Upper lobe of left lung (tissue), 6 donors: ENCODE data around the gene SIX5. TPM values are rescaled to one million over a fixed set of nuclear protein-coding genes. Genes with fewer than 3 reads are reported as not detected.

ENCODE experiments used
- ATAC-seq, 2 donors: fragments of 200-7000 bp; cut with Tn5 transposase; one replicate each; pipeline ENCODE4 v1.9.1; 2022; ENCODE audit warnings: mild to moderate bottlenecking in 2 of 2, moderate library complexity in 2 of 2; ENCODE audit not compliant: low FRiP score in 2 of 2
- DNase-seq, 2 donors: peaks; one replicate each; pipeline ENCODE4 v3.0.0-alpha.2; 2019 to 2020
- H3K27ac ChIP-seq, 4 donors: fragments of 200-600 bp; sonication (generic); one replicate each; pipeline ENCODE4 v1.5.1; 2016 to 2019
- H3K27me3 ChIP-seq, 4 donors: fragments of 200-600 bp; sonication (generic); one replicate each; pipeline ENCODE4 v1.5.1; 2017 to 2019
- H3K36me3 ChIP-seq, 4 donors: fragments of 200-600 bp; sonication (generic); one replicate each; pipeline ENCODE4 v1.5.1; 2016 to 2019
- H3K4me1 ChIP-seq, 4 donors: fragments of 200-600 bp; sonication (generic); one replicate each; pipeline ENCODE4 v1.5.1; 2018 to 2019
- H3K4me3 ChIP-seq, 4 donors: fragments of 200-600 bp; sonication (generic); one replicate each; pipeline ENCODE4 v1.5.1; 2017 to 2019; ENCODE audit warnings: mild to moderate bottlenecking in 2 of 4, moderate library complexity in 1 of 4
- H3K9me3 ChIP-seq, 4 donors: fragments of 200-600 bp; sonication (generic); one replicate each; pipeline ENCODE4 v1.5.1; 2018 to 2019
- EP300 ChIP-seq, 4 donors: sonication (generic); formaldehyde crosslinking; IDR thresholded peaks; one replicate each; pipeline ENCODE4 v1.5.1; 2017; ENCODE audit warnings: antibody characterized with exemption in 4 of 4, control low read depth in 2 of 4
- POLR2A ChIP-seq, 4 donors: fragments of 450-650 bp; IDR thresholded peaks; one replicate each; pipeline ENCODE4 v1.5.1; 2016 to 2017; ENCODE audit warnings: antibody characterized with exemption in 4 of 4, mild to moderate bottlenecking in 2 of 4
- POLR2AphosphoS5 ChIP-seq, 2 donors: sonication (generic); formaldehyde crosslinking; IDR thresholded peaks; one replicate each; pipeline ENCODE4 v1.5.1; 2017; ENCODE audit warnings: antibody characterized with exemption in 2 of 2
- WGBS, 2 donors: methylation state at CpG; one replicate each; pipeline ENCODE4 v1.1.5; 2017 to 2018; 5-methylcytosine and 5-hydroxymethylcytosine counted together
- total RNA-seq, 6 donors: library from RNA; depleted of rRNA in 4 of 6; stranded (reverse); fragments of >200 nt in 4 of 6; gene quantifications; one replicate each; pipeline versions ENCODE4 v1.1.0 to v1.2.1, GENCODE V29; 2016 to 2021
- TF ChIP-seq, protein P1 (sequence below), 6 experiments: fragments of 450-650 bp in 4 of 6; fragments of 200-600 bp in 2 of 6; sonication (generic) in 2 of 6; IDR thresholded peaks; one replicate each; pipeline ENCODE4 v1.5.1; 2016 to 2019; ENCODE audit warnings: antibody characterized with exemption in 6 of 6
- donor health status: DM: no; HTN: no; CAD: no; lungs with moderate emphysema.
- donor health status: DM: no; HTN: yes; CAD: no; lungs with severe emphysema.

Gene SIX5
- 10 to 100 TPM in 4 of 6 donors, 1 to 10 TPM in 2; 6.2 to 36.7 (median 17.8) TPM for total RNA-seq

- TF ChIP-seq EP300 (IDR thresholded peaks at IDR 0.05) = peak in 1 of 4 donors; percentile 55
- TF ChIP-seq, protein P1, sequence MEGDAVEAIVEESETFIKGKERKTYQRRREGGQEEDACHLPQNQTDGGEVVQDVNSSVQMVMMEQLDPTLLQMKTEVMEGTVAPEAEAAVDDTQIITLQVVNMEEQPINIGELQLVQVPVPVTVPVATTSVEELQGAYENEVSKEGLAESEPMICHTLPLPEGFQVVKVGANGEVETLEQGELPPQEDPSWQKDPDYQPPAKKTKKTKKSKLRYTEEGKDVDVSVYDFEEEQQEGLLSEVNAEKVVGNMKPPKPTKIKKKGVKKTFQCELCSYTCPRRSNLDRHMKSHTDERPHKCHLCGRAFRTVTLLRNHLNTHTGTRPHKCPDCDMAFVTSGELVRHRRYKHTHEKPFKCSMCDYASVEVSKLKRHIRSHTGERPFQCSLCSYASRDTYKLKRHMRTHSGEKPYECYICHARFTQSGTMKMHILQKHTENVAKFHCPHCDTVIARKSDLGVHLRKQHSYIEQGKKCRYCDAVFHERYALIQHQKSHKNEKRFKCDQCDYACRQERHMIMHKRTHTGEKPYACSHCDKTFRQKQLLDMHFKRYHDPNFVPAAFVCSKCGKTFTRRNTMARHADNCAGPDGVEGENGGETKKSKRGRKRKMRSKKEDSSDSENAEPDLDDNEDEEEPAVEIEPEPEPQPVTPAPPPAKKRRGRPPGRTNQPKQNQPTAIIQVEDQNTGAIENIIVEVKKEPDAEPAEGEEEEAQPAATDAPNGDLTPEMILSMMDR (IDR thresholded peaks at IDR 0.05) = peak in 1 of 6 experiments; percentile 13
- peak; percentile 87 to 88 for TF ChIP-seq POLR2AphosphoS5 (IDR thresholded peaks at IDR 0.05)
- TF ChIP-seq POLR2A (IDR thresholded peaks at IDR 0.05) = peak in 3 of 4 donors; percentile 53 to 84 (median 66)
- 0 to 1% methylated on average over 16 to 53 of the region's 70 CpGs for WGBS, 2 donors
- H3K27me3 ChIP-seq = peaks cover 0 to 3% (median 1%) of the 10 kb centered on the region in 4 donors
These were observed at the start of gene SIX5 for GRCh38 chr19:45768984-45769782. Gene SIX5 (minus strand): TSS chr19:45769252. CDS start chr19:45768844, 408 bp downstream.

GRCh38 chr19:45817725-45818301 lies 48.8 kb upstream of the SIX5 start:
- 88 to 90% methylated on average over 15 to 19 of the region's 19 CpGs for WGBS, 2 donors
- DNase-seq (peak in 1 of 2 donors; percentile 51), ATAC-seq (no peak)
- Histone ChIP-seq H3K9me3 (no peaks in the 10 kb centered on the region), H3K4me1 (peaks cover 0 to 16% (median 2%) of the 10 kb centered on the region in 4 donors), H3K27ac (no peak overlapping the region), H3K27me3 (no peaks in the 10 kb centered on the region), H3K4me3 (no peak overlapping the region), H3K36me3 (peaks cover 0 to 41% (median 27%) of the 10 kb centered on the region in 4 donors)
- TF ChIP-seq POLR2AphosphoS5 (IDR thresholded peaks at IDR 0.05) (no peak), EP300 (IDR thresholded peaks at IDR 0.05) (no peak)

More at GRCh38 chr19:45768984-45769782, at the start of gene SIX5:
- Histone ChIP-seq H3K36me3 (peaks cover 0 to 9% (median 4%) of the 10 kb centered on the region in 4 donors), H3K9me3 (no peaks in the 10 kb centered on the region), H3K4me1 (peaks cover 28 to 67% (median 35%) of the 10 kb centered on the region in 4 donors), H3K27ac (peak within 1 kb of the TSS; percentile 83 to 97 (median 95)), H3K4me3 (peak within 1 kb of the TSS; percentile 60 to 87 (median 82))
- peak; percentile 95 to 100 for DNase-seq
- peak; percentile 83 to 91 for ATAC-seq

DNA sequence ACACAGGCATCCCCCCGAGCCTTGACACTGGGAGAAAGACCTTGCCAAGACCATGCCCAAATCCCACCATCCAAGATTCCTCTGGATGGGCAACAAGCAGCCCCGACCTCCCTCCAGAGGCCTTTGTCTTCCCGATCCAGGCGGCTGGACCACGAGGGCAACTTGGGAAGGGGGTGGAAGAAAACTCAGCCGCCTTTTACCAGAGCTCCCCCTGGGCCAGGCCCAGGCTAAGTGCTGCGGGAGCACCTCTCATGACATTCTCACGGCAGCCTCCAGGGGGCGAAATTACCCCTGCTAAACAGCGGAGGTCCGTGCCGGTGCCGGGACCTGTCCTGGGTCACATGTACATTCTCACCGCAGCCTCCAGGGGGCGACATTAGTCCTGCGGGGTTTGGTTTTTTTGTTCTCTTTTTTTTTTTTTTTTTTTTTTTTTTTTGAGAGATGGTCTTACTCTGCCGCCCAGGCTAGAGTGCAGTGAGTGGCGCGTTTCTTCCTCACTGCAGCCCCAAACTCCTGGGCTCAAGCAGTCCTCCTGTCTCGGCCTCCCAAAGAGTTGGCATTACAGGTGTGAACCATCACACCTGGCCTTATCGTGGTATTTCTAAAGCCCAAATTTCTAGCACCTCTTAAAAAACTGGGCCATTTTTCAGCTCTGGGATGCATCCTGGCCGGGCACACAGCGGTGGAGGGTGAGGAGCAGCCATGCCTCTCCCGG lies 48.1 kb upstream of the SIX5 start:
- Histone ChIP-seq H3K4me3 (no peak overlapping the region), H3K27ac (no peak overlapping the region), H3K36me3 (peaks cover 0 to 35% (median 21%) of the 10 kb centered on the region in 4 donors), H3K4me1 (peaks cover 0 to 16% (median 2%) of the 10 kb centered on the region in 4 donors), H3K27me3 (no peaks in the 10 kb centered on the region), H3K9me3 (no peaks in the 10 kb centered on the region)
- TF ChIP-seq EP300 (IDR thresholded peaks at IDR 0.05) = no peak
- TF ChIP-seq, protein P1 (IDR thresholded peaks at IDR 0.05) = peak; percentile 94 to 97 (median 96)
- no peak for TF ChIP-seq POLR2A (IDR thresholded peaks at IDR 0.05)
- peak in 1 of 2 donors; percentile 13 for TF ChIP-seq POLR2AphosphoS5 (IDR thresholded peaks at IDR 0.05)
- 17 to 22% methylated on average over 23 of the region's 24 CpGs for WGBS, 2 donors
- ATAC-seq (peak; percentile 94 to 95), DNase-seq (peak; percentile 64 to 96)

DNA sequence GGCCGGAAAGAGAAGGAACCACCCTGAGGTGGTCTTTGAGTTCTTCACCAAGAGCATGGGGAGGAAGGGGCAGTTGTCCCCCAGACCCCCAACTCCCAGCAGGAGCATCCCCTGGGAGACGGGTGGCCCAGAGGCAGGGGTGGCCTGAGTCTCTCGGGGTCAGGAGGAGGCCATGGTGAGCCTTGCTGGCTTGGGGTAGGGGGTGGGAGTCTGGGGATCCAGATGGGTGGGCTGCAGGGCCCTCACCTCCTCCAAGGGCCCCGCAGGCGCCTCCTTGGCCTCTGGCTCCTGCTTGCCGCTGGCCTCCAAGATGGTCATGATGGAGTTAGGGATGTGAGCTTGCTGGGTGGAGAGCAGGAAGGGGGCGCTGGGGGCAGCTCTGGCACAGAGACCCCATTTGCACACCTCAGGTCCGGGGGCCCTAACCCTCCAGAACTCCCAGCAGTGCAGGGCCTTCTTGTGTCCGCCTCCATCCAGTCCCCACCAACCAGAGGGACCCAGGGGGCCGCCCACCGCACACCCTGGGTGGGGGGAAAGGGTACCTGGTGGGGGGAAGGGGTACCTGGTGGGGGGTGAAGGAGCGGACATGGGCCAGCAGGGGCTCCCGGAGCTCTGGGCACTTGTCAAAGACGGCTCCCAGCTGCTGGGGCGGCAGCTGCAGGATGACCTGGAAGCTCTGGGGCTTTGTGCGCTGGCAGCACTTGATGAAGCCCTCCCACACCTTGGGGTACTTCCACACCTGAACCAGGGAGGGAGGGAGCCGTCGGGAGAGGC lies 47.4 kb upstream of the SIX5 start:
- Histone ChIP-seq H3K27me3 (no peaks in the 10 kb centered on the region), H3K36me3 (peaks cover 0 to 31% (median 19%) of the 10 kb centered on the region in 4 donors), H3K27ac (no peak overlapping the region), H3K4me1 (peaks cover 0 to 16% (median 2%) of the 10 kb centered on the region in 4 donors), H3K9me3 (no peaks in the 10 kb centered on the region), H3K4me3 (peak overlapping the region in 2 of 4 donors; percentile 37 to 53)
- TF ChIP-seq EP300 (IDR thresholded peaks at IDR 0.05) = no peak
- TF ChIP-seq POLR2AphosphoS5 (IDR thresholded peaks at IDR 0.05) = no peak
- TF ChIP-seq POLR2A (IDR thresholded peaks at IDR 0.05) = no peak
- TF ChIP-seq, protein P1 (IDR thresholded peaks at IDR 0.05) = no peak
- 41 to 75% methylated on average over 2 to 17 of the region's 18 CpGs for WGBS, 2 donors
- ATAC-seq (peak in 1 of 2 donors; percentile 1), DNase-seq (peak in 1 of 2 donors; percentile 68)
